ENCODE results near the gene TMEM203.
A peak's percentile ranks its signal among the peaks of the same experiment; 100 is the strongest.

Gene TMEM203

GRCh38 chr9:137163365-137163715 lies 42.1 kb downstream of the TMEM203 start:
- peak; percentile 9 for DNase-seq

GRCh38 chr9:137162505-137163364 lies 42.7 kb downstream of the TMEM203 start:
- no peak for DNase-seq

GRCh38 chr9:137161558-137162486 lies 43.6 kb downstream of the TMEM203 start:
- DNase-seq: no peak

GRCh38 chr9:137160716-137161557 lies 44.5 kb downstream of the TMEM203 start:
- DNase-seq: no peak

- DNase-seq: no peak
Measured at GRCh38 chr9:137160054-137160425, 45.4 kb downstream of the TMEM203 start.

- no peak for DNase-seq
Measured at GRCh38 chr9:137159105-137160053, 46.1 kb downstream of the TMEM203 start.

- no peak for DNase-seq
Measured at GRCh38 chr9:137158625-137159024, 46.8 kb downstream of the TMEM203 start.

- DNase-seq: no peak
Measured at GRCh38 chr9:137157618-137158415, 47.6 kb downstream of the TMEM203 start.

GRCh38 chr9:137156567-137157375 lies 48.7 kb downstream of the TMEM203 start:
- DNase-seq: no peak
